ENCODE measurements around the gene HAO1.
"Not testable (repeated sequence)": the region's sequence is repeated elsewhere in the genome, so short reads cannot be mapped to it uniquely, and the experiment has no call there.

HAO1 gene

GRCh38 chr20:7967199-7967844 is 27.1 kb upstream of the HAO1 start:
- Histone ChIP-seq H3K4me1 (no peaks in the 10 kb centered on the region), H3K4me2 (no peak overlapping the region), H3K9ac (no peak overlapping the region), H3K4me3 (no peak overlapping the region), H3K9me3 (no peaks in the 10 kb centered on the region), H3K27me3 (no peaks in the 10 kb centered on the region), H4K20me1 (no peaks in the 10 kb centered on the region), H3K27ac (no peak overlapping the region), H3K36me3 (no peaks in the 10 kb centered on the region)
- no peak for TF ChIP-seq Cebpa-rat (IDR thresholded peaks at IDR 0.05)

DNA sequence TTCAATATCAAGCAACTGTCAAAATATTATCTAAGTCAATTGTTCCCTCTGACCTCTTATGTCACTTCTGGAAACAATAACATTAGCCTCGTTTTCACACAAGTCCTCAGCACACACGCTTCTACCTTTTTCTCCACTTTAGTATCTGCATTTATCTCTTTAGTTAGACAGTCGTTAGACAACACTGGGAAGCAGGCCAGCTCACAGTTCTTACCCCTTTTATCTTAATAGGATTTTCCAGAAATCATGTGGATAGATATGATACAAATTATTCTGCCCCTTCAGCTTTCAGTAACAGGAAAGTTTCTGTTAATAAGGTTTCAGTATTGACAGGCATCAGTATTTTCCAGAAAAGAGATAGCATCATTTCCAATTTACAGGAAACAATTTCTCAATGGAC is 25.9 kb upstream of the HAO1 start:
- no peak for TF ChIP-seq Cebpa-rat (IDR thresholded peaks at IDR 0.05)
- H4K20me1 ChIP-seq, result no peaks in the 10 kb centered on the region
- no peak overlapping the region for H3K4me2 ChIP-seq
- H3K9ac ChIP-seq, result no peak overlapping the region
- H3K4me1 ChIP-seq, result no peaks in the 10 kb centered on the region
- no peak overlapping the region for H3K4me3 ChIP-seq
- no peaks in the 10 kb centered on the region for H3K9me3 ChIP-seq
- no peaks in the 10 kb centered on the region for H3K27me3 ChIP-seq
- H3K36me3 ChIP-seq, result no peaks in the 10 kb centered on the region
- H3K27ac ChIP-seq, result no peak overlapping the region

- Histone ChIP-seq H3K9me3 (no peaks in the 10 kb centered on the region), H3K36me3 (no peaks in the 10 kb centered on the region), H4K20me1 (no peaks in the 10 kb centered on the region), H3K27me3 (no peaks in the 10 kb centered on the region), H3K4me2 (no peak overlapping the region), H3K4me3 (no peak overlapping the region), H3K4me1 (no peaks in the 10 kb centered on the region), H3K9ac (no peak overlapping the region), H3K27ac (no peak overlapping the region)
- TF ChIP-seq Cebpa-rat (IDR thresholded peaks at IDR 0.05), result no peak
Measured at GRCh38 chr20:7959484-7959883, 19.2 kb upstream of the HAO1 start.

DNA sequence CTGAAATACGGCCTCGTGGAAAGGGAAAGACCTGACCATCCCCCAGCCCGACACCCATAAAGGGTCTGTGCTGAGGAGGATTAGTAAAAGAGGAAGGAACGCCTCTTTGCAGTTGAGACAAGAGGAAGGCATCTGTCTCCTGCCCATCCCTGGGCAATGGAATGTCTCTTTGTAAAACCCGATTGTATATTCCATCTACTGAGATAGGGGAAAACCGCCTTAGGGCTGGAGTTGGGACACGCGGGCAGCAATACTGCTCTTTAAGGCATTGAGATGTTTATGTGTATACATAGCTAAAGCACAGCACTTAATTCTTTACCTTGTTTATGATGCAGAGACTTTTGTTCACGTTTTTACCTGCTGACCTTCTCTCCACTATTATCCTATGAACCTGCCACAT is 16.3 kb upstream of the HAO1 start:
- not testable (repeated sequence) for H3K27me3 ChIP-seq, H3K9ac ChIP-seq, H4K20me1 ChIP-seq, H3K4me2 ChIP-seq, H3K4me3 ChIP-seq, H3K27ac ChIP-seq, H3K9me3 ChIP-seq, H3K4me1 ChIP-seq, H3K36me3 ChIP-seq

DNA sequence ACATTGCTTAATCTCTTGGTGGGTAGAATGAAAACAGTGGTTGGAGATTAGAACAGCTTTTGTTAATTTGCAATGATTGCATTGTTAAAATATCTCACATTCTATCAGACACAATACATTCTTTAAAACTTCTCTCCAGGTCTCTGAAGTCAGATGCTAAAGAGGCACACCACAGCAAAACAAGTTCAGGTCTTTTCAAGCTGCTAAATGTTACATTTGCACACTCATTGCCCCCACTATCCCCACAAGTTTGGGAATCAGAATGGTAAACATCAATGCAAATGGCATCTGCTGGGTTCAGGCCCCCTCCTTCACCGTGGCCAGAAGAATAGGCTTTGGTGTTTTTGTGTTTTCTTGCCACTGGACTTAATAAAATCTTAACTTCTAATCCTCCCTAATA is 10.1 kb upstream of the HAO1 start:
- TF ChIP-seq Cebpa-rat (IDR thresholded peaks at IDR 0.05), result no peak
- peaks cover 11% of the 10 kb centered on the region for H3K9me3 ChIP-seq
- no peaks in the 10 kb centered on the region for H4K20me1 ChIP-seq
- H3K4me3 ChIP-seq, result no peak overlapping the region
- no peaks in the 10 kb centered on the region for H3K36me3 ChIP-seq
- H3K27ac ChIP-seq, result no peak overlapping the region
- no peak overlapping the region for H3K4me2 ChIP-seq
- no peaks in the 10 kb centered on the region for H3K4me1 ChIP-seq
- no peak overlapping the region for H3K9ac ChIP-seq
- H3K27me3 ChIP-seq, result no peaks in the 10 kb centered on the region

GRCh38 chr20:7943891-7944290 is 3.6 kb upstream of the HAO1 start:
- no peak overlapping the region for H3K9ac ChIP-seq

GRCh38 chr20:7939663-7940062 is 595 bp downstream of the HAO1 start:
- Histone ChIP-seq H3K9me3 (peaks cover 4% of the 10 kb centered on the region; the same call in 1 of the 2 replicates), H3K36me3 (no peaks in the 10 kb centered on the region), H3K4me3 (no peak overlapping the region), H3K27me3 (no peaks in the 10 kb centered on the region), H3K9ac (no peak overlapping the region), H4K20me1 (no peaks in the 10 kb centered on the region), H3K4me1 (no peaks in the 10 kb centered on the region), H3K4me2 (no peak overlapping the region), H3K27ac (no peak overlapping the region)
- no peak for TF ChIP-seq Cebpa-rat (IDR thresholded peaks at IDR 0.05)

More at GRCh38 chr20:7943891-7944290, 3.6 kb upstream of the HAO1 start:
- no peaks in the 10 kb centered on the region for H3K27me3 ChIP-seq
- no peak for TF ChIP-seq Cebpa-rat (IDR thresholded peaks at IDR 0.05)
- no peaks in the 10 kb centered on the region for H3K4me1 ChIP-seq
- no peak overlapping the region for H3K27ac ChIP-seq
- H4K20me1 ChIP-seq, result no peaks in the 10 kb centered on the region
- H3K9me3 ChIP-seq, result peaks cover 15% of the 10 kb centered on the region; the same call in 1 of the 2 replicates
- no peak overlapping the region for H3K4me2 ChIP-seq
- no peak overlapping the region for H3K4me3 ChIP-seq
- H3K36me3 ChIP-seq, result no peaks in the 10 kb centered on the region

- H3K27ac ChIP-seq, result no peak overlapping the region
- no peaks in the 10 kb centered on the region for H4K20me1 ChIP-seq
- no peak overlapping the region for H3K4me2 ChIP-seq
- H3K4me1 ChIP-seq, result no peaks in the 10 kb centered on the region
- TF ChIP-seq Cebpa-rat (IDR thresholded peaks at IDR 0.05), result no peak
- H3K27me3 ChIP-seq, result no peaks in the 10 kb centered on the region
- no peaks in the 10 kb centered on the region for H3K36me3 ChIP-seq
- no peak overlapping the region for H3K4me3 ChIP-seq
- no peak overlapping the region for H3K9ac ChIP-seq
- peaks cover 4% of the 10 kb centered on the region; the same call in 1 of the 2 replicates for H3K9me3 ChIP-seq
Measured at GRCh38 chr20:7938058-7938457, 2.2 kb downstream of the HAO1 start.

GRCh38 chr20:7937328-7937727 is 2.9 kb downstream of the HAO1 start:
- H3K9me3 ChIP-seq, result peaks cover 4% of the 10 kb centered on the region; the same call in 1 of the 2 replicates
- no peak overlapping the region for H3K4me2 ChIP-seq
- no peak for TF ChIP-seq Cebpa-rat (IDR thresholded peaks at IDR 0.05)
- H3K4me1 ChIP-seq, result no peaks in the 10 kb centered on the region
- no peaks in the 10 kb centered on the region for H4K20me1 ChIP-seq
- H3K4me3 ChIP-seq, result no peak overlapping the region
- H3K27me3 ChIP-seq, result no peaks in the 10 kb centered on the region
- no peak overlapping the region for H3K27ac ChIP-seq
- no peak overlapping the region for H3K9ac ChIP-seq
- H3K36me3 ChIP-seq, result no peaks in the 10 kb centered on the region

GRCh38 chr20:7935027-7935551 is 5.2 kb downstream of the HAO1 start:
- TF ChIP-seq Cebpa-rat (IDR thresholded peaks at IDR 0.05), result no peak
- no peaks in the 10 kb centered on the region for H3K27me3 ChIP-seq
- peaks cover 5% of the 10 kb centered on the region for H3K4me1 ChIP-seq
- no peaks in the 10 kb centered on the region for H3K9me3 ChIP-seq
- H4K20me1 ChIP-seq, result no peaks in the 10 kb centered on the region
- H3K4me3 ChIP-seq, result no peak overlapping the region
- no peaks in the 10 kb centered on the region for H3K36me3 ChIP-seq
- no peak overlapping the region for H3K27ac ChIP-seq
- no peak overlapping the region for H3K4me2 ChIP-seq
- H3K9ac ChIP-seq, result no peak overlapping the region

GRCh38 chr20:7933346-7933745 is 6.9 kb downstream of the HAO1 start:
- Histone ChIP-seq H3K27ac (no peak overlapping the region), H3K4me1 (peaks cover 7% of the 10 kb centered on the region), H3K4me3 (no peak overlapping the region), H3K4me2 (no peak overlapping the region), H3K9me3 (no peaks in the 10 kb centered on the region), H3K9ac (no peak overlapping the region), H3K27me3 (no peaks in the 10 kb centered on the region), H3K36me3 (no peaks in the 10 kb centered on the region), H4K20me1 (no peaks in the 10 kb centered on the region)
- TF ChIP-seq Cebpa-rat (IDR thresholded peaks at IDR 0.05), result no peak

Measured in BLaER1 (cell line).